ENCODE results near the gene L1CAM.

The L1CAM gene

GRCh38 chrX:153865685-153866084 lies 20.3 kb downstream of the L1CAM start:
- H3K4me1 ChIP-seq (ENCODE audit: insufficient read depth, insufficient read length) = peaks cover 2% of the 10 kb centered on the region
- peaks cover 66% of the 10 kb centered on the region for H3K36me3 ChIP-seq (ENCODE audit: insufficient read depth, insufficient read length, low read length)
- no peaks in the 10 kb centered on the region for H3K27me3 ChIP-seq (ENCODE audit: insufficient read depth, insufficient read length)
- H3K9me3 ChIP-seq (ENCODE audit: insufficient read depth, low read length) = no peaks in the 10 kb centered on the region
- no peak for DNase-seq (ENCODE audit: low read depth, low spot score)
- H3K9ac ChIP-seq (ENCODE audit: insufficient read length, low read depth) = no peak overlapping the region
- no peak for TF ChIP-seq ZNF274 (IDR thresholded peaks at IDR 0.05; ENCODE audit: low read depth, low read length)
- no peak for TF ChIP-seq YY1 (IDR thresholded peaks at IDR 0.05; ENCODE audit: insufficient read depth, insufficient read length)
- TF ChIP-seq SUZ12 (IDR thresholded peaks at IDR 0.05; ENCODE audit: extremely low read depth, insufficient read depth, insufficient read length) = no peak
- no peak overlapping the region for H3K4me3 ChIP-seq (ENCODE audit: insufficient read length, low read depth)

GRCh38 chrX:153865321-153865580 lies 20.7 kb downstream of the L1CAM start:
- Histone ChIP-seq H3K36me3 (ENCODE audit: insufficient read depth, insufficient read length, low read length) (peaks cover 62% of the 10 kb centered on the region), H3K9ac (ENCODE audit: insufficient read length, low read depth) (no peak overlapping the region), H3K4me1 (ENCODE audit: insufficient read depth, insufficient read length) (peaks cover 2% of the 10 kb centered on the region), H3K4me3 (ENCODE audit: insufficient read length, low read depth) (no peak overlapping the region), H3K9me3 (ENCODE audit: insufficient read depth, low read length) (no peaks in the 10 kb centered on the region), H3K27me3 (ENCODE audit: insufficient read depth, insufficient read length) (no peaks in the 10 kb centered on the region)
- DNase-seq (ENCODE audit: low read depth, low spot score) = no peak
- TF ChIP-seq SUZ12 (IDR thresholded peaks at IDR 0.05; ENCODE audit: extremely low read depth, insufficient read depth, insufficient read length) (no peak), YY1 (IDR thresholded peaks at IDR 0.05; ENCODE audit: insufficient read depth, insufficient read length) (no peak), ZNF274 (IDR thresholded peaks at IDR 0.05; ENCODE audit: low read depth, low read length) (no peak)

- Histone ChIP-seq H3K4me1 (ENCODE audit: insufficient read depth, insufficient read length) (peaks cover 2% of the 10 kb centered on the region), H3K9ac (ENCODE audit: insufficient read length, low read depth) (no peak overlapping the region), H3K36me3 (ENCODE audit: insufficient read depth, insufficient read length, low read length) (peaks cover 57% of the 10 kb centered on the region), H3K4me3 (ENCODE audit: insufficient read length, low read depth) (no peak overlapping the region), H3K27me3 (ENCODE audit: insufficient read depth, insufficient read length) (no peaks in the 10 kb centered on the region), H3K9me3 (ENCODE audit: insufficient read depth, low read length) (no peaks in the 10 kb centered on the region)
- DNase-seq (ENCODE audit: low read depth, low spot score) = no peak
- no peak for TF ChIP-seq ZNF274 (IDR thresholded peaks at IDR 0.05; ENCODE audit: low read depth, low read length)
- TF ChIP-seq YY1 (IDR thresholded peaks at IDR 0.05; ENCODE audit: insufficient read depth, insufficient read length) = no peak
- TF ChIP-seq SUZ12 (IDR thresholded peaks at IDR 0.05; ENCODE audit: extremely low read depth, insufficient read depth, insufficient read length) = no peak
Observed at GRCh38 chrX:153864561-153865320, 21.2 kb downstream of the L1CAM start.

GRCh38 chrX:153864101-153864500 lies 21.9 kb downstream of the L1CAM start:
- no peaks in the 10 kb centered on the region for H3K27me3 ChIP-seq (ENCODE audit: insufficient read depth, insufficient read length)
- H3K9me3 ChIP-seq (ENCODE audit: insufficient read depth, low read length) = no peaks in the 10 kb centered on the region
- no peak for DNase-seq (ENCODE audit: low read depth, low spot score)
- peaks cover 51% of the 10 kb centered on the region for H3K36me3 ChIP-seq (ENCODE audit: insufficient read depth, insufficient read length, low read length)
- no peak for TF ChIP-seq YY1 (IDR thresholded peaks at IDR 0.05; ENCODE audit: insufficient read depth, insufficient read length)
- TF ChIP-seq SUZ12 (IDR thresholded peaks at IDR 0.05; ENCODE audit: extremely low read depth, insufficient read depth, insufficient read length) = no peak
- no peak for TF ChIP-seq ZNF274 (IDR thresholded peaks at IDR 0.05; ENCODE audit: low read depth, low read length)
- H3K4me3 ChIP-seq (ENCODE audit: insufficient read length, low read depth) = no peak overlapping the region
- H3K4me1 ChIP-seq (ENCODE audit: insufficient read depth, insufficient read length) = peaks cover 2% of the 10 kb centered on the region
- H3K9ac ChIP-seq (ENCODE audit: insufficient read length, low read depth) = no peak overlapping the region

GRCh38 chrX:153863251-153863991 lies 22.6 kb downstream of the L1CAM start:
- no peak for DNase-seq (ENCODE audit: low read depth, low spot score)
- Histone ChIP-seq H3K4me1 (ENCODE audit: insufficient read depth, insufficient read length) (peaks cover 2% of the 10 kb centered on the region), H3K27me3 (ENCODE audit: insufficient read depth, insufficient read length) (no peaks in the 10 kb centered on the region), H3K36me3 (ENCODE audit: insufficient read depth, insufficient read length, low read length) (peaks cover 45% of the 10 kb centered on the region), H3K9me3 (ENCODE audit: insufficient read depth, low read length) (no peaks in the 10 kb centered on the region), H3K9ac (ENCODE audit: insufficient read length, low read depth) (no peak overlapping the region), H3K4me3 (ENCODE audit: insufficient read length, low read depth) (no peak overlapping the region)
- TF ChIP-seq ZNF274 (IDR thresholded peaks at IDR 0.05; ENCODE audit: low read depth, low read length) = no peak
- no peak for TF ChIP-seq SUZ12 (IDR thresholded peaks at IDR 0.05; ENCODE audit: extremely low read depth, insufficient read depth, insufficient read length)
- no peak for TF ChIP-seq YY1 (IDR thresholded peaks at IDR 0.05; ENCODE audit: insufficient read depth, insufficient read length)

GRCh38 chrX:153862369-153863250 lies 23.4 kb downstream of the L1CAM start:
- H3K27me3 ChIP-seq (ENCODE audit: insufficient read depth, insufficient read length) = no peaks in the 10 kb centered on the region
- TF ChIP-seq SUZ12 (IDR thresholded peaks at IDR 0.05; ENCODE audit: extremely low read depth, insufficient read depth, insufficient read length) = no peak
- TF ChIP-seq YY1 (IDR thresholded peaks at IDR 0.05; ENCODE audit: insufficient read depth, insufficient read length) = no peak
- TF ChIP-seq ZNF274 (IDR thresholded peaks at IDR 0.05; ENCODE audit: low read depth, low read length) = no peak
- H3K9ac ChIP-seq (ENCODE audit: insufficient read length, low read depth) = no peak overlapping the region
- H3K36me3 ChIP-seq (ENCODE audit: insufficient read depth, insufficient read length, low read length) = peaks cover 38% of the 10 kb centered on the region
- no peak for DNase-seq (ENCODE audit: low read depth, low spot score)
- H3K9me3 ChIP-seq (ENCODE audit: insufficient read depth, low read length) = no peaks in the 10 kb centered on the region
- no peak overlapping the region for H3K4me3 ChIP-seq (ENCODE audit: insufficient read length, low read depth)
- peaks cover 2% of the 10 kb centered on the region for H3K4me1 ChIP-seq (ENCODE audit: insufficient read depth, insufficient read length)
